ENCODE measurements around the gene SPNS2. TPM values are rescaled to one million over a fixed set of nuclear protein-coding genes. Genes with fewer than 3 reads are reported as not detected.

SPNS2 gene
- total RNA-seq, 2 experiments from 2014 or later: 6.7 to 6.9 TPM

DNA sequence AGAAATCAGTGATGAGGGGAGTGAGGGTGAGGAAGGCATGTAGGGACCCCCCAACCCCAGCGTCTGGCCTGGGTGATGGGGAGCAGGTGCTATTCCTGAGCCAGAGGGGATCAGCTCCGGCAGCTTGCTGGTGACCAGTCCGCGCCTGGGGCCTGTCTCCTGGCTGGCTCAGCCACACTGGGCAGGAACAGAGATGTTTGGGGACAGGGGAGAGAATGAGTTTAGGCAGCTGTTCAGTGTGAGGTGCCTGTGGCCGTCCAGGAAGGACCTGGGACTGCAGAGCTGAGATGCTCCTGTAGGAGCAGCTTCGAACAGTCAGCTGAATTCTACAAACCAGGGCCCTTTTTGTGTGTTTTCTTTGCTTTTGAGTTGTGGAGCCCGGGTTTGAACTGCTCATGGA lies 23.2 kb upstream of the SPNS2 start:
- DNase-seq: no peak
- no peaks in the 10 kb centered on the region for H3K9me3 Mint-ChIP-seq
- POLR2A ChIA-PET: interaction anchor here (1.3 to 1.8 kb wide), 2 partner anchors 10 to 29 kb away, joined by 5 to 8 read pairs; no protein-coding TSS in a partner anchor
- no peak overlapping the region for H3K4me3 Mint-ChIP-seq
- peaks cover 6% of the 10 kb centered on the region for H3K4me1 Mint-ChIP-seq
- ATAC-seq (ENCODE audit: low read depth): no peak
- H3K36me3 Mint-ChIP-seq: peaks cover 4% of the 10 kb centered on the region
- no peaks in the 10 kb centered on the region for H3K27me3 Mint-ChIP-seq
- no peak overlapping the region for H3K27ac Mint-ChIP-seq

DNA sequence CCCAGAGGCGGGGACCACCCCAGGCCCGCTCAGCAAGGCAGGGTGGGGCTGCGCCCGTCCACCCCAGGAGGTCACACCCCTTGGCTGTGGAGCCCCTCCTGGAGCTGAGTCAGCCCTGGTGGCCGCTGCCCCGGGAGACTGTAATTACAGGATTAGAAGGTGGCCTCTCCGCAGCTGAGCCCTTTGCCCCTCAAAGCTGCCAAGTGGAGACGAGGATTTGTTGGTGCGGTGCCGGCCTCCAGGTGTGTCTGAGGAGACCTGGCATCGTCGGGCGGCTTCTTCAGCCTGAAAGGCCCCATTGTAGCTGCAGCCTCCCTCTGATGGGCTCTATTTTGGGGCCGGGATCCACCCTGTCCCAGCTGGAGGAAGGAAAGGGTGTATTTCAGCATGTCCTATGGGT lies 22.7 kb upstream of the SPNS2 start:
- peaks cover 10% of the 10 kb centered on the region for H3K4me1 Mint-ChIP-seq
- no peaks in the 10 kb centered on the region for H3K9me3 Mint-ChIP-seq
- DNase-seq (no peak), ATAC-seq (ENCODE audit: low read depth) (no peak)
- no peaks in the 10 kb centered on the region for H3K27me3 Mint-ChIP-seq
- no peak overlapping the region for H3K27ac Mint-ChIP-seq
- peaks cover 4% of the 10 kb centered on the region for H3K36me3 Mint-ChIP-seq
- H3K4me3 Mint-ChIP-seq: no peak overlapping the region
- POLR2A ChIA-PET: interaction anchor here (0.6 to 1.8 kb wide), 3 partner anchors 10 to 248 kb away, joined by 3 to 8 read pairs (median 5); no protein-coding TSS in a partner anchor

GRCh38 chr17:4476511-4477070 lies 22.1 kb upstream of the SPNS2 start:
- Mint-ChIP-seq H3K4me3 (no peak overlapping the region), H3K27me3 (no peaks in the 10 kb centered on the region), H3K9me3 (no peaks in the 10 kb centered on the region), H3K27ac (no peak overlapping the region), H3K36me3 (peaks cover 2% of the 10 kb centered on the region), H3K4me1 (peaks cover 16% of the 10 kb centered on the region)
- DNase-seq: no peak
- no peak for ATAC-seq (ENCODE audit: low read depth)
- POLR2A ChIA-PET: interaction anchor here (1.3 to 1.8 kb wide), 2 partner anchors 9 to 28 kb away, joined by 5 to 8 read pairs; no protein-coding TSS in a partner anchor

DNA sequence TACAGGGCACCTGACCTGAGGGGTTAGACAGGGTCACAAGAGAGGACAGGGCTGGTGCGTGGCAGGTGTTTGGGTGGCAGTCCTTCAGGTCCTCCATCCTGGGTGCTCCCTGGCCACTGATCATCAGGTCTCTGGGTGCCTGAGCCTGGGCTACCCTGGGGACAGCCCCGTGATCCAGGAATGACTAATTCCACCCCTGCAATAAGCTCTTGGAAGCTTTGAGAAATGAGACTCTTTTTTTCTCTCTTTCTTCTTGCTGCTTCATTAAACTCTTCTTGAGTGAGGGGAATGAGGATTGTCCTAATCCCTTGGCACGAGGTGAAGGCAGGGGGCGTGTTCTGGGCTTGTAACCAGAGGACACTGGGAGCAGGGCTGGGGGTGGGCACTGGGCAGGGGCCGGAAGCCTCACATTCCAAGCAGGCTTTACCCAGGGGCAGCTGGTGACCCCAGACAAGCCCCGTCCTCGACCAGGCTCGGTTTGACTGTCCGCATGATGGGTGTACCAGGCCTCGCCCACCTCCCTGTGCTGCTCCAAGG lies 21.4 kb upstream of the SPNS2 start:
- no peak overlapping the region for H3K27ac Mint-ChIP-seq
- POLR2A ChIA-PET: no interaction called here
- no peak overlapping the region for H3K4me3 Mint-ChIP-seq
- peaks cover 22% of the 10 kb centered on the region for H3K4me1 Mint-ChIP-seq
- no peaks in the 10 kb centered on the region for H3K36me3 Mint-ChIP-seq
- H3K9me3 Mint-ChIP-seq: no peaks in the 10 kb centered on the region
- no peak for DNase-seq
- no peaks in the 10 kb centered on the region for H3K27me3 Mint-ChIP-seq
- no peak for ATAC-seq (ENCODE audit: low read depth)

DNA sequence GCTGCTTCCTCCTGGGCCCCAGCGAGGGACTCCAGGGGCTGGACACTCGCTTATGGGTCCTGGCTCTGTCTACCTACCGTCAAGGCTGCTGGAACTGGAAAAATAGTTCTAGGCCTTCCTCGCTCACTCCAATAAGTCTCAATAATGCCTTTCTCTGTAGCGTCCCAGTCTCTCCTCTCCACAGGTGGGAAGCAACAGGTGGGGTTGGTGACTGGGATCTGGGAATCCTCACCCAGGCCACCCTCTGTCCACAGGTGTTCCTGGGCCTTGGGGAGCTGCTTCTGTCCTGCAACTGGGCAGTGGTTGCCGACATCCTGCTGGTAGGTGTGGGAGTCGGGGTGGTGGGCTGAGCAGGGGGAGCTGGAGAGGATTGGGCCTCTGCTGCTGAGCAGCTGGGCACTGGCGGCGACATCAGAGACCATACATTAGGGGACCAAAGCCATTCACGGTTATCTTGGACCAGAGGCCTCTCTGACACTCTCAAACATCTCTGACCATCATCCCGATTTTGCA lies 20.3 kb upstream of the SPNS2 start:
- no peak overlapping the region for H3K27ac Mint-ChIP-seq
- no peaks in the 10 kb centered on the region for H3K36me3 Mint-ChIP-seq
- no peaks in the 10 kb centered on the region for H3K9me3 Mint-ChIP-seq
- ATAC-seq (ENCODE audit: low read depth): no peak
- POLR2A ChIA-PET: no interaction called here
- no peak overlapping the region for H3K4me3 Mint-ChIP-seq
- DNase-seq: no peak
- no peaks in the 10 kb centered on the region for H3K27me3 Mint-ChIP-seq
- H3K4me1 Mint-ChIP-seq: peaks cover 30% of the 10 kb centered on the region

DNA sequence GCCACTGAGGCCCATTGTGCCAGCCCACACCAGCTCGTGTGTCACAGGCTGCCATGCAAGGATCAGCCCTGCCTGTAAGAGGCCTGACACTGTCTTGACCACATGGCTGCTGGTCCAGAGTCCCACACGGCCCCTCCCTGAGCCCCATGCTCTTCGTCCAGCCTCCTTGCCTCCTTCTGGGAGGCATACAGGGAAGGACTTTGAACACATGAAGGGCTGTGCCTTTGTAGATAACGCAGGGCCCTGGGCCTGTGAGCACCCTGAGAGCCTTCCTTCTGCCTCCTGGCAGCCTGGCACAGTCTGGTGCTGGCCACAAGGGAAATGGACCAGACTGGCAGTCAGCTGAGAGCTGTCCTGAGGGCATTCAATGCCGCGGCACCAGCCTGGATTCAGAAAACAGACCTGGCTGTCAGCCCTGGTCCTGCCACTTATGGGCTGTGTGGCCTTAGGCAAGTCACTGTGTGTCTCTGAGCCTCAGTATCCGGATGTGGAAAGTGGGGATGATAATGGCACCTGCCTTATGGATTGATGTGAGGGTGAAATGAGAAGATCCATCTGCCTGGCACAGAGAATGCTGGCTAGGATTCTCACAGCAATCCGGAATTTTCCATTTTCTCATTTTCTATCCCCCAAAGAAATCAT lies 19.2 kb upstream of the SPNS2 start:
- peaks cover 35% of the 10 kb centered on the region for H3K4me1 Mint-ChIP-seq
- H3K4me3 Mint-ChIP-seq: no peak overlapping the region
- H3K27ac Mint-ChIP-seq: peak overlapping the region; percentile 30

GRCh38 chr17:4479982-4480751 lies 18.5 kb upstream of the SPNS2 start:
- Mint-ChIP-seq H3K9me3 (no peaks in the 10 kb centered on the region), H3K27ac (peak overlapping the region; percentile 91), H3K27me3 (no peaks in the 10 kb centered on the region), H3K4me3 (peak overlapping the region; percentile 28), H3K36me3 (peaks cover 9% of the 10 kb centered on the region), H3K4me1 (peaks cover 41% of the 10 kb centered on the region)
- no peak for DNase-seq
- POLR2A ChIA-PET: interaction anchor here (1.3 to 3.6 kb wide), 6 partner anchors 8 to 47 kb away, joined by 3 to 24 read pairs (median 14); partner anchors contain the start of genes SPNS2 and SPNS3
- no peak for ATAC-seq (ENCODE audit: low read depth)

More for the DNA sequence above, 19.2 kb upstream of the SPNS2 start:
- DNase-seq (no peak), ATAC-seq (ENCODE audit: low read depth) (no peak)
- POLR2A ChIA-PET: no interaction called here
- no peaks in the 10 kb centered on the region for H3K27me3 Mint-ChIP-seq
- peaks cover 4% of the 10 kb centered on the region for H3K36me3 Mint-ChIP-seq
- H3K9me3 Mint-ChIP-seq: no peaks in the 10 kb centered on the region

DNA sequence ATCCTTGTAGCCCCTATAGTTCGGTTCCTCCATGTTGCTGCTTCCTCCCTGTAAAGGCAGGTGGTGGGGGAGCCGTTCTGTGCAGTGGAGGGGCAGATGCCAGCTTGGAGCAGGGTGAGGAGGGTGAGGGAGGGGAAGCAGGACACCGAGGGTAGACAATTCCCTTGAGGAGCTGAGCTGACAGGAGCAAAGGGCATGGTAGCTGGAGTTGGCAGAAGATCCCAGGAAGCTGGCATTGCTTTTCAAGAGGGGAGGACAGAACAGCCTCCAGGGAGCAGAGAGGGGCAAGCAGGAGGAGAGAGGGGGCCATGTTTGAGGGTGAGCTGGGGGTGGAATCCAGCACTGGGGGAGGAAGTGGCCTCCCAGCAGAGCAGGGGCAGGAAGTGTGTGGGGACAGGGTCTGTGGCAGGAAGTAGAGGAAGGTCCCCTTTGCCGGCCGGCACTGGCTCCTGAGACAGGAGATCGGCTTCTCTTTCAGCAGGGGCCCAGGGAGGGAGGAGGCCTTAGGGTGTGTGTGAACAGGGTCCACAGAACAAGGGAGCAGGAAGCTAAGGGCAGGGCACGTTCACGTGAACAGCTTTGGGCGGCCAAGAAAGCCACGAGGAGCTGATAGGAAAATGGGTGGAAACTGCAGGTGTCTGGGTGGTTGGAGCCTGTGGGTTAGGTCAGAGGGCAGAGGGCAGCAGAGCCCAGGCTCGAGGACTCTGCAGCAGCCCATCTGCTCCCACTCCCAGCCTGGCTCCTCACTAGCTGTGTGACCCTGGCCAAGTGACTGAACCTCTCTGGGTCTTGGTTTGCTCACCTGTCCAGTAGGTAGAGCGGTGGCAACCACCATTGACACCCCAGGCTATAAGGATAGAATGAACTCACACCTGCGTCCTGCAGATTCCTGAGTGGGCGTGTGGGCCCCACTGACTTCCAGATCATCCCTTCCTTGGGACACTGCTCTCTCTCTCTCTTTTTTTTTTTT lies 17.5 kb upstream of the SPNS2 start:
- peak; percentile 93 for ATAC-seq (ENCODE audit: low read depth)
- no peaks in the 10 kb centered on the region for H3K9me3 Mint-ChIP-seq

GRCh38 chr17:4482338-4483011 lies 16.2 kb upstream of the SPNS2 start:
- H3K4me1 Mint-ChIP-seq: peaks cover 47% of the 10 kb centered on the region
- DNase-seq (no peak), ATAC-seq (ENCODE audit: low read depth) (no peak)
- H3K4me3 Mint-ChIP-seq: no peak overlapping the region
- H3K27ac Mint-ChIP-seq: peak overlapping the region; percentile 91
- POLR2A ChIA-PET: interaction anchor here (1.4 to 3.6 kb wide), 3 partner anchors 17 to 46 kb away, joined by 6 to 24 read pairs (median 21); partner anchors contain the start of gene SPNS2
- no peaks in the 10 kb centered on the region for H3K9me3 Mint-ChIP-seq
- peaks cover 10% of the 10 kb centered on the region for H3K36me3 Mint-ChIP-seq
- no peaks in the 10 kb centered on the region for H3K27me3 Mint-ChIP-seq

More for the DNA sequence above, 17.5 kb upstream of the SPNS2 start:
- Mint-ChIP-seq H3K36me3 (peaks cover 9% of the 10 kb centered on the region), H3K27ac (peak overlapping the region; percentile 91), H3K4me1 (peaks cover 41% of the 10 kb centered on the region), H3K27me3 (no peaks in the 10 kb centered on the region), H3K4me3 (peak overlapping the region; percentile 64)
- peak; percentile 73 for DNase-seq
- POLR2A ChIA-PET: interaction anchor here (1.3 to 3.6 kb wide), 7 partner anchors 9 to 48 kb away, joined by 3 to 24 read pairs (median 9); partner anchors contain the start of genes SPNS2 and SPNS3

- DNase-seq: no peak
- no peak for ATAC-seq (ENCODE audit: low read depth)
- Mint-ChIP-seq H3K36me3 (peaks cover 10% of the 10 kb centered on the region), H3K4me1 (peaks cover 47% of the 10 kb centered on the region), H3K27ac (peak overlapping the region; percentile 54), H3K4me3 (no peak overlapping the region), H3K9me3 (no peaks in the 10 kb centered on the region), H3K27me3 (no peaks in the 10 kb centered on the region)
- POLR2A ChIA-PET: interaction anchor here (3.5 to 3.6 kb wide), 2 partner anchors 16 to 47 kb away, joined by 21 to 24 read pairs; partner anchors contain the start of gene SPNS2
These were observed 15.5 kb upstream of the SPNS2 start for GRCh38 chr17:4483012-4483840.
